ENCODE results near the gene CCN5.

The CCN5 gene

DNA sequence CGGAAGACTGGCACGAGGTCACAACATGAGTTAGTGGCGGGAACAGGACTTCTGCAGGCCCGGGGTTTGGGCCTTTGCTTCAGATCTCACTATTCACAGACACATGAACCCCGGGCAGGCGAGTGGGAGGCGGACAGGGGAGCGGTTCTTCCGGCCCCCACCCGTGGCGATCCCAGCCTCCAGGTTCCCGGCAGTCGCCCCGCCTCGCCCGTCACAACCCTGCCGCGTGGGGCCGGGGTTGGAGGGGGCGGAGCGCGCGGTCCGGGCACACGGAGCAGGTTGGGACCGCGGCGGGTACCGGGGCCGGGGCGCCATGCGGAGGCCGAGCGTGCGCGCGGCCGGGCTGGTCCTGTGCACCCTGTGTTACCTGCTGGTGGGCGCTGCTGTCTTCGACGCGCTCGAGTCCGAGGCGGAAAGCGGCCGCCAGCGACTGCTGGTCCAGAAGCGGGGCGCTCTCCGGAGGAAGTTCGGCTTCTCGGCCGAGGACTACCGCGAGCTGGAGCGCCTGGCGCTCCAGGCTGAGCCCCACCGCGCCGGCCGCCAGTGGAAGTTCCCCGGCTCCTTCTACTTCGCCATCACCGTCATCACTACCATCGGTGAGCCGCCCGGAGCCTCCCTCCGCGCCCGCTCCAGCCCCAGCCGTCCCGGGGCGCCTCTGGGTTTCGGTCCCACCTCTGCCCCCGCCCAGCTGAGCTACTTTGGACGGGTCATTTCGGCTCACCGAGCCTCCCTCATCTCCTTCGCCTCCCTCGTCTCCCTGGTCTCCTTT is 30.6 kb downstream of the CCN5 start, which contains the start of gene KCNK15:
TSS of gene KCNK15 (plus strand) at position 268 of the 769 bp plus-strand sequence. CDS start at position 314, 46 bp downstream.
- H3K9me2 ChIP-seq (replicated peaks; ENCODE audit: low read depth, low read length), result no peaks in the 10 kb centered on the region
- H3K4me2 ChIP-seq (ENCODE audit: low read depth, low read length, poor library complexity, severe bottlenecking), result peak within 1 kb of the TSS; percentile 32
- peaks cover 39% of the 10 kb centered on the region for H3K27me3 ChIP-seq (ENCODE audit: insufficient read depth, low read length, poor library complexity, severe bottlenecking)
- no peaks in the 10 kb centered on the region for H3K36me3 ChIP-seq (ENCODE audit: insufficient read depth, low read length)
- no peaks in the 10 kb centered on the region for H3K79me2 ChIP-seq (ENCODE audit: insufficient read depth, low read length)
- no peaks in the 10 kb centered on the region for H3K4me1 ChIP-seq (ENCODE audit: insufficient read depth, low read length, poor library complexity, severe bottlenecking)
- H2AFZ ChIP-seq (ENCODE audit: low read length), result no peak within 1 kb of the TSS; the same call in 1 of the 2 replicates
- no peaks in the 10 kb centered on the region for H3F3A ChIP-seq (ENCODE audit: low read depth)
- no peaks in the 10 kb centered on the region for H4K20me1 ChIP-seq (ENCODE audit: insufficient read depth, low read length, poor library complexity, severe bottlenecking)
- H3K9me3 ChIP-seq (ENCODE audit: insufficient read depth, low read depth, low read length), result no peaks in the 10 kb centered on the region
- TF ChIP-seq, protein P1, sequence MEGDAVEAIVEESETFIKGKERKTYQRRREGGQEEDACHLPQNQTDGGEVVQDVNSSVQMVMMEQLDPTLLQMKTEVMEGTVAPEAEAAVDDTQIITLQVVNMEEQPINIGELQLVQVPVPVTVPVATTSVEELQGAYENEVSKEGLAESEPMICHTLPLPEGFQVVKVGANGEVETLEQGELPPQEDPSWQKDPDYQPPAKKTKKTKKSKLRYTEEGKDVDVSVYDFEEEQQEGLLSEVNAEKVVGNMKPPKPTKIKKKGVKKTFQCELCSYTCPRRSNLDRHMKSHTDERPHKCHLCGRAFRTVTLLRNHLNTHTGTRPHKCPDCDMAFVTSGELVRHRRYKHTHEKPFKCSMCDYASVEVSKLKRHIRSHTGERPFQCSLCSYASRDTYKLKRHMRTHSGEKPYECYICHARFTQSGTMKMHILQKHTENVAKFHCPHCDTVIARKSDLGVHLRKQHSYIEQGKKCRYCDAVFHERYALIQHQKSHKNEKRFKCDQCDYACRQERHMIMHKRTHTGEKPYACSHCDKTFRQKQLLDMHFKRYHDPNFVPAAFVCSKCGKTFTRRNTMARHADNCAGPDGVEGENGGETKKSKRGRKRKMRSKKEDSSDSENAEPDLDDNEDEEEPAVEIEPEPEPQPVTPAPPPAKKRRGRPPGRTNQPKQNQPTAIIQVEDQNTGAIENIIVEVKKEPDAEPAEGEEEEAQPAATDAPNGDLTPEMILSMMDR (conservative IDR thresholded peaks at IDR 0.05; ENCODE audit: low read length), result no peak
- no peak for TF ChIP-seq EZH2phosphoT487 (IDR thresholded peaks at IDR 0.05; ENCODE audit: borderline replicate concordance)
- no peak within 1 kb of the TSS for H3K9ac ChIP-seq (ENCODE audit: low read depth, low read length, poor library complexity, severe bottlenecking)
- H3K4me3 ChIP-seq (ENCODE audit: low read length, poor library complexity, severe bottlenecking), result no peak within 1 kb of the TSS

DNA sequence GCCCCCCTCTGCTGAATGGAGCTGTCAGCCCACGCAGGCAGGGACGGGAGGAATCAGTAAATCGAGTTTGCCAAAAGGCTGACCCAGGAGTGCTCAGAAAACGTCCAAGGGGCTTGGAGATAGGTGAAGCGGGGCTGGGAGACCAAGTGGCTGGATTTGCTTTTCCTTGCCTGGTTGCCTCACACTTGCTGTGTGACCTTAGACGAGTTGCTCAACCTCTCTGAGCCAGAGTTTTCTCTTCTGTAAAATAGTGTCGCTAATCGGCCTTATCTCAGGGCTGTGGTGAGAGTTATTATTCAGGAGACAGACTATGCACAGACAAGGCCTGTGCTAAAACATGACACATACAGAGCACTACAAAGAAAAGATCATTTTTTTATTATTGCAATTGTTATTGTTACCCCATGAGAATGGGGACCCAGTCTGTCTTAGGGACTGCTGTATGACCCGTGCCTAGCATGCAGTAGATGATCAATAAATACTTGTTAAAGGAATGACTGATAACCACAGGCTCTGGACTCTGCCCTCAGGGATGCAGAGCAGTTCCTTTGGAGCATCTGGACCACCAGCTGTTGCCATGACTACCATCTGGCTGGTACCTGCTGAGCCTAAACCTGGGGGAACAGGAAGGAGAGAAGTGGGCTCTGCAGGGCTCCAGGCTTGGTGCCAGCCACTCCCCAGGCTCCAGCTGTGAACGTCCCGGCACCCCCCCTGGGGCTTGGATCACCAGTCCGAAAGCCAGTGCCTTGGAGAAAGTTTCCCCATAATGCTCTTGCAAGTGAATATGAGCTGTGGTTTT is 31.4 kb downstream of the CCN5 start:
- Histone ChIP-seq H3K4me3 (ENCODE audit: low read length, poor library complexity, severe bottlenecking) (no peak overlapping the region), H4K20me1 (ENCODE audit: insufficient read depth, low read length, poor library complexity, severe bottlenecking) (no peaks in the 10 kb centered on the region), H3K4me2 (ENCODE audit: low read depth, low read length, poor library complexity, severe bottlenecking) (peak overlapping the region; percentile 32), H3F3A (ENCODE audit: low read depth) (no peaks in the 10 kb centered on the region), H3K36me3 (ENCODE audit: insufficient read depth, low read length) (no peaks in the 10 kb centered on the region), H2AFZ (ENCODE audit: low read length) (no peak overlapping the region), H3K4me1 (ENCODE audit: insufficient read depth, low read length, poor library complexity, severe bottlenecking) (no peaks in the 10 kb centered on the region), H3K27me3 (ENCODE audit: insufficient read depth, low read length, poor library complexity, severe bottlenecking) (peaks cover 31% of the 10 kb centered on the region), H3K79me2 (ENCODE audit: insufficient read depth, low read length) (no peaks in the 10 kb centered on the region), H3K9me2 (replicated peaks; ENCODE audit: low read depth, low read length) (no peaks in the 10 kb centered on the region), H3K9me3 (ENCODE audit: insufficient read depth, low read depth, low read length) (no peaks in the 10 kb centered on the region), H3K9ac (ENCODE audit: low read depth, low read length, poor library complexity, severe bottlenecking) (no peak overlapping the region)
- TF ChIP-seq, protein P1 (conservative IDR thresholded peaks at IDR 0.05; ENCODE audit: low read length), result no peak
- TF ChIP-seq EZH2phosphoT487 (IDR thresholded peaks at IDR 0.05; ENCODE audit: borderline replicate concordance), result no peak

DNA sequence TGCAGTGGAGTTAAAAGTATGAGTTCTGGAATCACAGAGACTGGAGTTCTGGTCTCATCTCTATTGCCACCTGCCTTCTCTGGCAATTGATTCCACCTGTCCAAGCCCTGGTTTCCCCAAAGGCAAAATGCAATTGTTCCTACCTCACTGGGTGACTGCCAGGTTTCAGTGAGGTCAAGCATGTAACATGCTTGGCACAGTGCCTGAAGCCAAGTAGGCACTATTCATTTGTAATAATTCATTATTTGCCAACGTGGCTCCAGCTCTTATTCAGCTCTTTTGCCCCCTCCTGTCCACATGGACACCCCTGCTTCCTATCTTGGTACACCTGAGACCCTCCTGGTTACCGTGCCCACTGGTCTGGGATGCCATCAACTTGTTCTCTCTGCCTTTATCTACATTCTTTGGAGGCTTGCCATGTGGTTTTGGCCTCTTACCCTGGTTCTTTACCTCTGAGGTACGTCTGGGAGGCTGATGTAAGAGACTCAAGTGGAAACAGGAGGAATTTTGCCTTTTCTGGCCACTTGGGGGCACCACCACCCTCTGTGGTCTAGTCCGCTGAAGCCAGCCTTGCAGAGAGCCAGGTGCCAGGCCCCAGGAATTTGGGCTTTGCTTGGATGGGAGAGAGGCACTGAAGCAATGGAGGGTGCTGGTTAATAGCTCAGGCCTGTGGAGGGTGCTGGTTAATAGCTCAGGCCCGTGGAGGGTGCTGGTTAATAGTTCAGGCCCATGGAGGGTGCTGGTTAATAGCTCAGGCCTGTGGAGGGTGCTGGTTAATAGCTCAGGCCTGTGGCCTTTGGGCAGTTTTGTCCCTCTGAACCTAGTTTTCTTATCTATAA is 32.2 kb downstream of the CCN5 start:
- Histone ChIP-seq H2AFZ (ENCODE audit: low read length) (peak overlapping the region; percentile 24; the same call in 1 of the 2 replicates), H3K36me3 (ENCODE audit: insufficient read depth, low read length) (no peaks in the 10 kb centered on the region), H3K9ac (ENCODE audit: low read depth, low read length, poor library complexity, severe bottlenecking) (no peak overlapping the region), H3K4me3 (ENCODE audit: low read length, poor library complexity, severe bottlenecking) (no peak overlapping the region), H3F3A (ENCODE audit: low read depth) (no peaks in the 10 kb centered on the region), H3K4me1 (ENCODE audit: insufficient read depth, low read length, poor library complexity, severe bottlenecking) (no peaks in the 10 kb centered on the region), H3K9me3 (ENCODE audit: insufficient read depth, low read depth, low read length) (no peaks in the 10 kb centered on the region), H4K20me1 (ENCODE audit: insufficient read depth, low read length, poor library complexity, severe bottlenecking) (no peaks in the 10 kb centered on the region), H3K9me2 (replicated peaks; ENCODE audit: low read depth, low read length) (no peaks in the 10 kb centered on the region), H3K79me2 (ENCODE audit: insufficient read depth, low read length) (no peaks in the 10 kb centered on the region), H3K27me3 (ENCODE audit: insufficient read depth, low read length, poor library complexity, severe bottlenecking) (peaks cover 23% of the 10 kb centered on the region), H3K4me2 (ENCODE audit: low read depth, low read length, poor library complexity, severe bottlenecking) (no peak overlapping the region)
- TF ChIP-seq, protein P1 (conservative IDR thresholded peaks at IDR 0.05; ENCODE audit: low read length), result peak; percentile 84
- TF ChIP-seq EZH2phosphoT487 (IDR thresholded peaks at IDR 0.05; ENCODE audit: borderline replicate concordance), result no peak
